Endodermal cell (in vitro differentiated cells): Measurements from ENCODE around the gene TMEM198. TPM values are rescaled to one million over a fixed set of nuclear protein-coding genes. Genes with fewer than 3 reads are reported as not detected.
A peak's percentile ranks its signal among the peaks of the same experiment; 100 is the strongest.

Experiments
- DNase-seq: peaks from one replicate; pipeline ENCODE4 v3.0.0-alpha.2; 2017
- H3K27ac ChIP-seq: 2 replicates; pipeline ENCODE4 v1.5.1; 2013; ENCODE audit warnings: mild to moderate bottlenecking, low read depth, low read length, moderate library complexity
- H3K27me3 ChIP-seq: 2 replicates; pipeline ENCODE4 v1.6.1; 2013; ENCODE audit warnings: mild to moderate bottlenecking, low read length, moderate library complexity; ENCODE audit not compliant: insufficient read depth, control insufficient read depth, poor library complexity, severe bottlenecking
- H3K36me3 ChIP-seq: 2 replicates; pipeline ENCODE4 v1.7.0; 2013; ENCODE audit warnings: mild to moderate bottlenecking, low read length, moderate library complexity; ENCODE audit not compliant: control insufficient read depth, insufficient read depth
- H3K4me1 ChIP-seq: one replicate; pipeline ENCODE4 v1.7.0; 2013; ENCODE audit warnings: low read length; ENCODE audit not compliant: control insufficient read depth, insufficient read depth
- H3K4me3 ChIP-seq: 2 replicates; pipeline ENCODE4 v1.5.1; 2013; ENCODE audit warnings: mild to moderate bottlenecking, low read length, moderate library complexity
- H3K9ac ChIP-seq: 2 replicates; pipeline ENCODE4 v1.6.1; 2013; ENCODE audit warnings: mild to moderate bottlenecking, low read length, moderate library complexity; ENCODE audit not compliant: poor library complexity, severe bottlenecking; ENCODE audit errors: extremely low read depth
- H3K9me3 ChIP-seq: 2 replicates; pipeline ENCODE4 v1.6.1; 2013; ENCODE audit warnings: mild to moderate bottlenecking, low read length, moderate library complexity; ENCODE audit not compliant: control insufficient read depth
- H3K27ac Mint-ChIP-seq: 2 replicates; pipeline ENCODE4 v1.8.0; 2020; ENCODE audit warnings: mixed read lengths
- H3K27me3 Mint-ChIP-seq: 2 replicates; pipeline ENCODE4 v1.8.0; 2021; ENCODE audit warnings: mild to moderate bottlenecking, mixed read lengths; ENCODE audit not compliant: insufficient read depth
- H3K36me3 Mint-ChIP-seq: 2 replicates; pipeline ENCODE4 v1.8.0; 2020; ENCODE audit warnings: low read depth, mixed read lengths
- H3K4me1 Mint-ChIP-seq: 2 replicates; pipeline ENCODE4 v1.8.0; 2020; ENCODE audit warnings: mixed read lengths
- H3K4me3 Mint-ChIP-seq: 2 replicates; pipeline ENCODE4 v1.8.0; 2020; ENCODE audit warnings: mild to moderate bottlenecking, moderate library complexity, mixed read lengths
- H3K9me3 Mint-ChIP-seq: 2 replicates; pipeline ENCODE4 v1.8.0; 2020; ENCODE audit warnings: mild to moderate bottlenecking, mixed read lengths
- WGBS, 2 experiments: methylation state at CpG; one replicate each; pipeline versions ENCODE4 v1.1.5 to v1.1.7; 2013; ENCODE audit warnings: missing lambda C conversion rate in 2 of 2, mixed read lengths in 1 of 2; ENCODE audit not compliant: insufficient coverage in 1 of 2, insufficient read length in 1 of 2; 5-methylcytosine and 5-hydroxymethylcytosine counted together
- total RNA-seq, 2 donors: library from RNA; stranded (reverse); fragmentation: NEBNext Ultra II Directional in 1 of 2; extraction: Animal tissue kit (Norgen Biotek cat#: 25700) in 1 of 2; gene quantifications; 2 replicates in 1 of 2; 3 replicates in 1 of 2; pipeline ENCODE4 v1.2.1, GENCODE V29; 2021
- TF ChIP-seq, protein P1 (sequence below): fragments of 200-600 bp; sonication (generic); conservative IDR thresholded peaks from 2 replicates; pipeline ENCODE4 v1.5.0; 2021; ENCODE audit warnings: antibody characterized with exemption, mild to moderate bottlenecking

Gene TMEM198
- total RNA-seq, 2 donors from 2014 or later: 2.6 to 3.9 TPM

DNA sequence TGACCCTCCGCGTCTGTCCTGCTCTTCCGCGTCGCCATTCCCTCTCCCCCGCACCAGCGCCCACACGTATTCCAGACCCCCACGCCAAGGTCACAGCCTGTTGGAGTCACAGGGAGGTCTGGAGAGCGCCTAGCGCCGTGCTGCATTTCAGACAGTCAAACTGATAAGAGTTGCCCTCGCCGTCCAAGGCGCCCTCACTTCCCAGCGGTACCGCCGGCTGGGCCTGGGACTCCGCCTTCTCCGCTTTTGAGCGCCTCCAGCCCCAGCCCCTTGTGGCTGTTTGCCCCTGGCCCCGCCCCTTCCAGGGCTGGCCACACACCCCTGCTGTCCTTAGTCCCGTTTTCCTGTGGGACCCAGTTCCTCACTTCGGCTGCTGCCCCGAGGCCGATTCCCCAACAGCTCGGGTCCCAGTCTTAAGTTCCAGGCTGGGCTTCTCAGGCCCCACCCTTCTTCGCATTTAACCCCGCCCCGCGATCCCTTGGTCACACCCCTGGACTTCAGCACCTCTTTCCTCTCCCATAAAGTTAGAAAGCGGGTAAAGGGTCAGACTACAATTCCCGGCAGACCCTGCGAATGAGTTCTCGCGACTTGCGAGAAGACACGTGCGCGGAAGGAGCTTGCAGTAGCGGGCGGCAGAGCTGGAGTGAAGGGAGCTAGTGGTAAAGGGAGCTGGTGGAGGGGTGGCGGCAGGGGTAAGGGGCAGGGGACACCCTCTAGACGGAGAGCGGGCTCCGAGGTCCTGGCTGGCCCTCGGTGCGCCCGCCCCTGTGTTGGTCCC lies 45.4 kb upstream of the TMEM198 start, which contains the start of gene GMPPA:
Gene GMPPA (plus strand): TSS at position 612 of the 778 bp plus-strand sequence. CDS start 1,085 bp downstream, outside the sequence.
- H3K27ac Mint-ChIP-seq: peak within 1 kb of the TSS; percentile 85
- DNase-seq: peak; percentile 99
- Histone ChIP-seq H3K9ac (peak within 1 kb of the TSS; percentile 91), H3K27ac (no peak within 1 kb of the TSS), H3K36me3 (peaks cover 3% of the 10 kb centered on the region), H3K4me1 (peaks cover 9% of the 10 kb centered on the region), H3K27me3 (peaks cover 48% of the 10 kb centered on the region), H3K4me3 (peak within 1 kb of the TSS; percentile 98), H3K9me3 (no peaks in the 10 kb centered on the region)
- peaks cover 23% of the 10 kb centered on the region for H3K4me1 Mint-ChIP-seq
- WGBS, 2 experiments: 0% methylated on average over 22 to 49 of the region's 49 CpGs
- H3K9me3 Mint-ChIP-seq: no peaks in the 10 kb centered on the region
- peak within 1 kb of the TSS; percentile 80 for H3K4me3 Mint-ChIP-seq
- peaks cover 7% of the 10 kb centered on the region for H3K36me3 Mint-ChIP-seq
- TF ChIP-seq, protein P1, sequence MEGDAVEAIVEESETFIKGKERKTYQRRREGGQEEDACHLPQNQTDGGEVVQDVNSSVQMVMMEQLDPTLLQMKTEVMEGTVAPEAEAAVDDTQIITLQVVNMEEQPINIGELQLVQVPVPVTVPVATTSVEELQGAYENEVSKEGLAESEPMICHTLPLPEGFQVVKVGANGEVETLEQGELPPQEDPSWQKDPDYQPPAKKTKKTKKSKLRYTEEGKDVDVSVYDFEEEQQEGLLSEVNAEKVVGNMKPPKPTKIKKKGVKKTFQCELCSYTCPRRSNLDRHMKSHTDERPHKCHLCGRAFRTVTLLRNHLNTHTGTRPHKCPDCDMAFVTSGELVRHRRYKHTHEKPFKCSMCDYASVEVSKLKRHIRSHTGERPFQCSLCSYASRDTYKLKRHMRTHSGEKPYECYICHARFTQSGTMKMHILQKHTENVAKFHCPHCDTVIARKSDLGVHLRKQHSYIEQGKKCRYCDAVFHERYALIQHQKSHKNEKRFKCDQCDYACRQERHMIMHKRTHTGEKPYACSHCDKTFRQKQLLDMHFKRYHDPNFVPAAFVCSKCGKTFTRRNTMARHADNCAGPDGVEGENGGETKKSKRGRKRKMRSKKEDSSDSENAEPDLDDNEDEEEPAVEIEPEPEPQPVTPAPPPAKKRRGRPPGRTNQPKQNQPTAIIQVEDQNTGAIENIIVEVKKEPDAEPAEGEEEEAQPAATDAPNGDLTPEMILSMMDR: peak; percentile 13
- peaks cover 51% of the 10 kb centered on the region for H3K27me3 Mint-ChIP-seq

DNA sequence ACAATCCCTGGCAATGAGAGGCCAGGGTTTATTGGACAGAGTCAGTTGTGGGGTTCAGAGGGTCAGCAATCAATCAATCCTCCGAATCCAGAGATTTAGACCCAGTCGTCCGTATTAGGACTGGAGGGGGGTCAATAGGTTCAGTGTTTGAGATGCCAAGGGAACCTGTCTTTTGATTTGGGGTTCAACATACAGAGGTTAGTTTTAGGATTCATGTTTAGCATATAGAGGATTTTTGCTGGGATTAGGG lies 44.8 kb upstream of the TMEM198 start:
- Mint-ChIP-seq H3K27me3 (peaks cover 46% of the 10 kb centered on the region), H3K27ac (peak overlapping the region; percentile 85), H3K36me3 (peaks cover 12% of the 10 kb centered on the region), H3K4me3 (peak overlapping the region; percentile 80), H3K9me3 (no peaks in the 10 kb centered on the region), H3K4me1 (peaks cover 23% of the 10 kb centered on the region)
- 6 to 7% methylated on average over 3 of the region's 3 CpGs for WGBS, 2 experiments
- Histone ChIP-seq H3K4me3 (peak overlapping the region; percentile 98), H3K4me1 (peaks cover 9% of the 10 kb centered on the region), H3K36me3 (peaks cover 4% of the 10 kb centered on the region), H3K9ac (peak overlapping the region; percentile 91), H3K9me3 (no peaks in the 10 kb centered on the region), H3K27ac (no peak overlapping the region), H3K27me3 (peaks cover 43% of the 10 kb centered on the region)
- no peak for DNase-seq
- TF ChIP-seq, protein P1: no peak

DNA sequence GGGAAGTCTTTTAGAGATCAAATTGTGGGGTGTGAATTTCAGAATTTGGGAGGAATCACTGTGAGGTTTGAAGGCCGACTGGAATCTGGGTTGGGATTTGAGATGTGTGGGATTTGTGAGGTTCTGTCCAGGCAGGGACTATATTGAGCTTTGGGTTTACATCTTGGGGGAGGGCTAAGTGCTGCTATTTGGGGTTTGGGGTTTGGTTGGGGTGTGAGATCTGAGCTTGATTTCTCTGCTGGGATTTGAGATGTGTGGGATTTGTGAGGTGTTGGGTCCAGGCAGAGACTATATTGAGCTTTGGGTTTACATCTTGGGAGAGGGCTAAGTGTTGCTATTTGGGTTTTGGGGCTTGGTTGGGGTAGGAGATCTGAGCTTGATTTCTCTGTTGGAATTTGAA lies 44.3 kb upstream of the TMEM198 start:
- Histone ChIP-seq H3K27me3 (peaks cover 37% of the 10 kb centered on the region), H3K4me1 (peaks cover 9% of the 10 kb centered on the region), H3K9me3 (no peaks in the 10 kb centered on the region), H3K4me3 (peak overlapping the region; percentile 98), H3K27ac (no peak overlapping the region), H3K36me3 (peaks cover 4% of the 10 kb centered on the region), H3K9ac (peak overlapping the region; percentile 91)
- DNase-seq: no peak
- Mint-ChIP-seq H3K4me3 (peak overlapping the region; percentile 80), H3K9me3 (no peaks in the 10 kb centered on the region), H3K27me3 (peaks cover 40% of the 10 kb centered on the region), H3K4me1 (peaks cover 23% of the 10 kb centered on the region), H3K36me3 (peaks cover 17% of the 10 kb centered on the region), H3K27ac (peak overlapping the region; percentile 85)
- 67 to 77% methylated on average over 1 of the region's 1 CpG for WGBS, 2 experiments
- TF ChIP-seq, protein P1: no peak
